AG04450 (cell line): ENCODE data around the gene NATD1. TPM values are rescaled to one million over a fixed set of nuclear protein-coding genes. Genes with fewer than 3 reads are reported as not detected.

ENCODE experiments used
- CTCF ChIA-PET: fragments of 300-600, 350-600 bp; formaldehyde crosslinking; extraction: SDS; loops from one replicate; lab custom pipeline; 2022; ENCODE audit warnings: antibody characterized with exemption, inconsistent platforms; lab: Charles Lee
- POLR2A ChIA-PET: fragments of 350-600 bp; formaldehyde crosslinking; extraction: SDS; loops from one replicate; lab custom pipeline; 2021; ENCODE audit warnings: antibody characterized with exemption, inconsistent platforms; lab: Yijun Ruan, JAX
- DNase-seq: peaks from one replicate; pipeline ENCODE4 v3.0.0-alpha.2; 2011; ENCODE audit warnings: low read depth, low spot score
- H3K27ac ChIP-seq: one replicate; pipeline ENCODE4 v1.5.1; 2012; ENCODE audit warnings: low read depth, low read length, control low read depth
- H3K27me3 ChIP-seq: one replicate; pipeline ENCODE4 v1.6.0; 2012; ENCODE audit warnings: low read length; ENCODE audit not compliant: control insufficient read depth, insufficient read depth
- H3K4me3 ChIP-seq: 2 replicates; pipeline ENCODE4 v1.5.1; 2011; ENCODE audit warnings: mild to moderate bottlenecking, low read depth, low read length, control low read depth
- H3K9me3 ChIP-seq: 2 replicates; pipeline ENCODE4 v1.5.1; 2012; ENCODE audit warnings: low read length; ENCODE audit not compliant: control insufficient read depth, insufficient read depth
- CTCF ChIP-seq: IDR thresholded peaks from 2 replicates; pipeline ENCODE4 v1.5.1; 2011; ENCODE audit warnings: low read depth, low read length, control low read depth, inconsistent platforms
- polyA plus RNA-seq: library from polyadenylated mRNA; depleted of rRNA; stranded (reverse); fragments of >200 nt; gene quantifications from 2 replicates; pipeline ENCODE4 v1.2.3, GENCODE V29; 2011

The NATD1 gene
- polyA plus RNA-seq, 1 experiment, result 4.0 TPM

- ChIA-PET CTCF (interaction anchor here (1.3 kb wide), 1 partner anchor 91 kb away, joined by 3 read pairs; no protein-coding TSS in a partner anchor), POLR2A (interaction anchor here (0.7 to 1.0 kb wide), 2 partner anchors 11 to 138 kb away, joined by 3 read pairs; no protein-coding TSS in a partner anchor)
- no peaks in the 10 kb centered on the region for H3K27me3 ChIP-seq
- no peak overlapping the region for H3K27ac ChIP-seq
- no peak overlapping the region for H3K4me3 ChIP-seq
- TF ChIP-seq CTCF, result no peak
- H3K9me3 ChIP-seq, result no peaks in the 10 kb centered on the region; the same call in 1 of the 2 replicates
- no peak for DNase-seq
Observed at GRCh38 chr17:21210411-21211076, 42.7 kb downstream of the NATD1 start.

GRCh38 chr17:21209511-21210175, 43.6 kb downstream of the NATD1 start:
- CTCF ChIA-PET, result interaction anchor here (1.3 kb wide), 1 partner anchor 90 kb away, joined by 3 read pairs; no protein-coding TSS in a partner anchor

DNA sequence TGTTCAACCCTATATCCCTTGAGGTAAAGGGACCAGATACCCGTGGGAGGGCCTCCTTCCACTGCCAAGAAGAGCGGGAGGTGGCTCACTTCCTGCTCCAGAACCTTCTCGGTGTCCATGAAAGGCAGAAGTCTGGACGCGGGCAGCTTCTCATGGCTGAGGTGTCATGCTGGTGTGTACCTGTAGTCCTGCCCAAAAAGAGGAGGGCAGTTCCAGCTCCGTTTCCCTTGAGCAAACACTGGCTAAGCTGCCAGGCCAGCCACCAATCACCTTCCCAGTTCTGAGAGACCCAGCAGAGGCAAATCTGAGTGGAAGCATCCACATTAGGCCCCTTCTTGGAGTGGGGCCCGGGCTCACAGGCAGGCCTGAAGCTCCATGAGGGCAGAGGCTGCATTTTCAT, 44.9 kb downstream of the NATD1 start:
- ChIA-PET POLR2A (no interaction called here), CTCF (no interaction called here)
- TF ChIP-seq CTCF, result no peak
- Histone ChIP-seq H3K4me3 (no peak overlapping the region), H3K9me3 (no peaks in the 10 kb centered on the region; the same call in 1 of the 2 replicates), H3K27me3 (no peaks in the 10 kb centered on the region), H3K27ac (no peak overlapping the region)
- no peak for DNase-seq

More at GRCh38 chr17:21209511-21210175, 43.6 kb downstream of the NATD1 start:
- no peak for TF ChIP-seq CTCF
- H3K9me3 ChIP-seq, result no peaks in the 10 kb centered on the region; the same call in 1 of the 2 replicates
- no peaks in the 10 kb centered on the region for H3K27me3 ChIP-seq
- H3K27ac ChIP-seq, result no peak overlapping the region
- no peak for DNase-seq
- no peak overlapping the region for H3K4me3 ChIP-seq
- POLR2A ChIA-PET, result no interaction called here

GRCh38 chr17:21204935-21205334, 48.3 kb downstream of the NATD1 start:
- ChIA-PET POLR2A (interaction anchor here (0.5 kb wide), 1 partner anchor 1886 kb away, joined by 7 read pairs; no protein-coding TSS in a partner anchor), CTCF (no interaction called here)
- Histone ChIP-seq H3K27ac (no peak overlapping the region), H3K27me3 (no peaks in the 10 kb centered on the region), H3K9me3 (no peaks in the 10 kb centered on the region; the same call in 1 of the 2 replicates), H3K4me3 (no peak overlapping the region)
- no peak for DNase-seq
- TF ChIP-seq CTCF, result no peak

GRCh38 chr17:21202512-21202911, 50.7 kb downstream of the NATD1 start:
- no peak overlapping the region for H3K4me3 ChIP-seq
- no peak for TF ChIP-seq CTCF
- DNase-seq, result no peak
- H3K27me3 ChIP-seq, result no peaks in the 10 kb centered on the region
- no peak overlapping the region for H3K27ac ChIP-seq
- no peaks in the 10 kb centered on the region; the same call in 1 of the 2 replicates for H3K9me3 ChIP-seq
- CTCF ChIA-PET, result no interaction called here
- POLR2A ChIA-PET, result no interaction called here
